ENCODE results near the gene CELF2. TPM values are rescaled to one million over a fixed set of nuclear protein-coding genes. Genes with fewer than 3 reads are reported as not detected.

The CELF2 gene
- total RNA-seq, 2 donors from 2014 or later: 63.2 to 69.4 TPM

DNA sequence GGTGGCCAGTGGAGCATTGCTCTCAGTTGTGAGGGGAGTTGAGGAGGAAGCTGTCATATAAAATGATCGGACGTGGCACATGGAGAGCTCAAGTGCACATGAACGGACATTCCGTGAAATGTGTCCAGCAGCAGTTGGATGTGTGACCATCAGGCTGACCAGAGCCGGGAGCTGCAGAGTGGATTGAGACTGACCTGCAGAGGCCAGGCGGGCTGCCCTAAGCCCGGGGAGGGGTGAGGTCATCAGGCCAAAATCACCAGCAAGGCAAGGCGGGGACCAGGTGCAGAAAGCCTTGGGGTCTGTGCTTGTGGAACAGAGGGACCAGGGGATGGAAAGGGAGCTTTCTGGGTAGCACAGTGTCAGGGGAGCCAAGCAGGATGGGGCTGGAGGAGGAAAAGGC, 279.5 kb downstream of the CELF2 start:
- TF ChIP-seq, protein P1, sequence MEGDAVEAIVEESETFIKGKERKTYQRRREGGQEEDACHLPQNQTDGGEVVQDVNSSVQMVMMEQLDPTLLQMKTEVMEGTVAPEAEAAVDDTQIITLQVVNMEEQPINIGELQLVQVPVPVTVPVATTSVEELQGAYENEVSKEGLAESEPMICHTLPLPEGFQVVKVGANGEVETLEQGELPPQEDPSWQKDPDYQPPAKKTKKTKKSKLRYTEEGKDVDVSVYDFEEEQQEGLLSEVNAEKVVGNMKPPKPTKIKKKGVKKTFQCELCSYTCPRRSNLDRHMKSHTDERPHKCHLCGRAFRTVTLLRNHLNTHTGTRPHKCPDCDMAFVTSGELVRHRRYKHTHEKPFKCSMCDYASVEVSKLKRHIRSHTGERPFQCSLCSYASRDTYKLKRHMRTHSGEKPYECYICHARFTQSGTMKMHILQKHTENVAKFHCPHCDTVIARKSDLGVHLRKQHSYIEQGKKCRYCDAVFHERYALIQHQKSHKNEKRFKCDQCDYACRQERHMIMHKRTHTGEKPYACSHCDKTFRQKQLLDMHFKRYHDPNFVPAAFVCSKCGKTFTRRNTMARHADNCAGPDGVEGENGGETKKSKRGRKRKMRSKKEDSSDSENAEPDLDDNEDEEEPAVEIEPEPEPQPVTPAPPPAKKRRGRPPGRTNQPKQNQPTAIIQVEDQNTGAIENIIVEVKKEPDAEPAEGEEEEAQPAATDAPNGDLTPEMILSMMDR (IDR thresholded peaks at IDR 0.05): no peak
- peaks cover 45% of the 10 kb centered on the region for H3K36me3 ChIP-seq
- peak; percentile 50 for DNase-seq (ENCODE audit: low spot score)
- no peak overlapping the region for H3K4me3 ChIP-seq
- no peaks in the 10 kb centered on the region for H3K27me3 ChIP-seq
- no peaks in the 10 kb centered on the region for H3K4me1 ChIP-seq
- no peak overlapping the region for H3K27ac ChIP-seq
- no peaks in the 10 kb centered on the region for H3K9me3 ChIP-seq

DNA sequence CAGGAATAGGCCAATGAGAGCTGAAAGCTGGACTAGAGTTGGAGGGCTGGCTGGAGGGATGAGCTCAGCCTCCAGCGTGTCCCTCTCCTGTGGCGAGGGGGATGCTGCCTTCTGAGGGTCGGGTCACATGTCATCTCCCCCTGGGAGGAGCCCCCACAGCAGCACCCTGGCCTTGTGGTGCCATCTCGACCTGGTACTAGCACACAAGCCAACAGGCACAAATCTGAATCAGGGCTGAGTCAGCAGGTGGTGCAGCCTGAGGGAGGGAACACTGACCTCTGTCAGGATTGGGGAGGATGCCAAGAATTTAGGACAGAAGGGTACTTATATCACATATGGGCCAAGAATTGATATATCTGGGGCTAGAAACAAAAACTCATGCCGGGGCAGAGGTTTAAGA, 280.4 kb downstream of the CELF2 start:
- H3K4me3 ChIP-seq: no peak overlapping the region
- TF ChIP-seq, protein P1 (IDR thresholded peaks at IDR 0.05): no peak
- no peaks in the 10 kb centered on the region for H3K9me3 ChIP-seq
- no peak for DNase-seq (ENCODE audit: low spot score)
- H3K36me3 ChIP-seq: peaks cover 47% of the 10 kb centered on the region
- no peaks in the 10 kb centered on the region for H3K27me3 ChIP-seq
- no peaks in the 10 kb centered on the region for H3K4me1 ChIP-seq
- no peak overlapping the region for H3K27ac ChIP-seq

DNA sequence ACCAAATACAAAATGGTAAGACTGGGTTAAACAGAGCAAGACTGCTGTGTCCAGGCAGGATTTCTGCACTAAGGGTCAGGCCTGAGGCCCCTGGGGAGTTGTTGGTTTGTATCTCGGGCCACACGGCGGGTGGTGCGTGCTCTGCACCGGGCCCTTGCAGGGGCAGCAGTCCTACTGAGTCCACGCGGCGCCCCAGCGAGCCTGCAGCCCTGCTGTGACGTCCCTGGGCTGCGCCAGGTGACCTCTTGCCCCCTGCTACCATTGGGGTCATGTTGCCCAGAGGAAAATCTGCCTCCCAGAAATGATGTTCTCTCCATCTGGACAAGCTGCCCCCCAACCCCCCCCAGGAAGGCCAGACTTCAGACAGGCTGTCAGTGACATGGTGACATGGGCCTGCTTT, 281.5 kb downstream of the CELF2 start:
- no peak overlapping the region for H3K27ac ChIP-seq
- no peaks in the 10 kb centered on the region for H3K27me3 ChIP-seq
- H3K36me3 ChIP-seq: peaks cover 47% of the 10 kb centered on the region
- H3K4me3 ChIP-seq: no peak overlapping the region
- no peaks in the 10 kb centered on the region for H3K4me1 ChIP-seq
- TF ChIP-seq, protein P1 (IDR thresholded peaks at IDR 0.05): no peak
- no peaks in the 10 kb centered on the region for H3K9me3 ChIP-seq
- DNase-seq (ENCODE audit: low spot score): no peak

DNA sequence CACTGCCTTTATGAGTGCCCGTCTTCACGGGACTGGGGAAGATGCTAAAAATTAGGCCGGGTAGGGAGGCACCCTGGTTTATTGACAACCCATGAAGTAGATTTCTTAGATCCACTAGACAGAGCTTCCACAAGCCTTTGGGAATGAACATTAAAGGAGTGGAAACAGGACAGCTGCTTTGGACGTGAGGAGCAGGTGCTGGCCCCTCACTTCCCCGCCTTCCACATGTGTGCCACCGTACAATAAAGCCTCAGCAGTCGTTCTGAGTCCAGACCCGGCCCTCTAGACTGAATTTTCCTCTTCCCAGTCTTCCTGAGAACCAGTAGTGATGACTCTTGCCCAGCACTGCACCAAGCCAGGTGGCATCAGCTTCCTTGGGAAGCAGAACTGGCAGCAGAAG, 282.4 kb downstream of the CELF2 start:
- no peak overlapping the region for H3K4me3 ChIP-seq
- peaks cover 52% of the 10 kb centered on the region for H3K36me3 ChIP-seq
- TF ChIP-seq, protein P1 (IDR thresholded peaks at IDR 0.05): no peak

DNA sequence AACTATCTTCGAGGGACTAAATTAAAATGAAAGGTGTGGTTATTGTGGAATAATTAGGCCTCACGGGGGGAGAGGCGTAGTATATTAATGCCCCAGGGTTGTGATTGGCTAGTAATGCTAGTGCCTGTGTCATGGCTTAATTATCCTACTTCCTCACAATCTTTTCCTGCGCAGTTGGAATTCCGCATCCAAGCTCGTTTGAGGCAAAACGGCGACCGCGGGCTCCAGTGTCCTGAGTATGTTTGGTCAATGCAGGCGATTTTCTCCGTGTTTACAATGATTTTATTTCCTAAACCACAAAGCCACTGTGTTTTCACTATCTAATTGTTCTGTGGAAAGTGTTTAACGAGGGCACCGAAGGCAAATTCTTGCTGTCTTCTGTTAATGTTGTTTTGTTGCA, 282.9 kb downstream of the CELF2 start:
- DNase-seq (ENCODE audit: low spot score): no peak

More for the DNA sequence above, 282.4 kb downstream of the CELF2 start:
- DNase-seq (ENCODE audit: low spot score): no peak
- H3K27ac ChIP-seq: no peak overlapping the region
- H3K4me1 ChIP-seq: no peaks in the 10 kb centered on the region
- no peaks in the 10 kb centered on the region for H3K9me3 ChIP-seq
- no peaks in the 10 kb centered on the region for H3K27me3 ChIP-seq

More for the DNA sequence above, 282.9 kb downstream of the CELF2 start:
- Histone ChIP-seq H3K27ac (no peak overlapping the region), H3K36me3 (peaks cover 58% of the 10 kb centered on the region), H3K9me3 (no peaks in the 10 kb centered on the region), H3K27me3 (no peaks in the 10 kb centered on the region), H3K4me3 (no peak overlapping the region), H3K4me1 (no peaks in the 10 kb centered on the region)
- TF ChIP-seq, protein P1 (IDR thresholded peaks at IDR 0.05): no peak
